Astrocyte of the cerebellum (primary cell): ENCODE data around the gene BICD1.

ENCODE experiments used
- DNase-seq: peaks from one replicate; pipeline ENCODE4 v3.0.0-alpha.2; 2011; ENCODE audit warnings: low read depth
- H3K4me3 ChIP-seq: 2 replicates; pipeline ENCODE4 v1.5.1; 2011; ENCODE audit warnings: mild to moderate bottlenecking, low read depth, low read length, moderate library complexity
- in situ Hi-C: cut with HindIII; loops from 2 replicates; pipeline ENCODE4 v1.10.0; 2017; ENCODE audit warnings: low sequenced_read_pairs
- TF ChIP-seq, protein P1 (sequence below): IDR thresholded peaks from 2 replicates; pipeline ENCODE4 v1.5.1; 2012; ENCODE audit warnings: low read length, low read depth, moderate library complexity, mild to moderate bottlenecking; ENCODE audit errors: missing control alignments

The BICD1 gene

DNA sequence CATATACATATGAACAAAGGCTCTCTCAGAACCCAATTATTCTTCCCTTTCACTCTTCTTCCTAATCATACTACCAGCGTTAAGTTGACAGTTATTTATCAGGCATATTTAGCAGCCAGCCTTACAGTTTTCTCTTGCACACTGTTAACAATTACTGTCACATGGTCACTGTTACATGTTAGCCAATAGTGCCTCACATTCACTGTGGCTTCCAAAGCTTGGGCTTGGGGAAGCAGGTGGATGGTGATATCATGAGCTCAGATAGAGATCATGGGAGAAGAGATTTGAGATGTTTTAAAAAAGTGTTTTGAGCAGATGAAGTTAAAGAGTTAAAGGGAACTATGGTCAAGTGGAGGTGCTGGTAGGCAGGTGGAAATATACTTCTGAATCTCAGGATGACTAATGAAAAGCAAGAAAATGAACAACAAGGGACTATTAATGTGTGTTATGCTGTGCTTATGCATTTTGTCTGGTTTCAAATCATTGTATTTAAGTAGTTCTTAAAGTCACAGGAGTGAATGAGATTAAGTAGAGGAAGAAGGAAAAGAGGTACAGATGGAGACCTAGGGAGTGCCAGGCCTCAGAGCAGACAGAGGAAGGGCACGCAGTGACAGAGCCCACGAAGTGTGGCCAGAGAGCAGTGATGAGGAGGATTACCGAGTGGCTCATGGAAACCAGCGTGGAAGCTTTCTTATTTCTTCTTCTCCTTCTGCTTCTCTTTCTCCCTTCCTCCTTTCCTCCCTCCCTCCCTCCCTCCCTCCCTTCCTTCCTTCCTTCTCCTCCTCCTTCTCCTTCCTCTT lies 39.6 kb downstream of the BICD1 start:
- H3K4me3 ChIP-seq: no peak overlapping the region
- in situ Hi-C loops: no loop called here
- no peak for DNase-seq
- TF ChIP-seq, protein P1, sequence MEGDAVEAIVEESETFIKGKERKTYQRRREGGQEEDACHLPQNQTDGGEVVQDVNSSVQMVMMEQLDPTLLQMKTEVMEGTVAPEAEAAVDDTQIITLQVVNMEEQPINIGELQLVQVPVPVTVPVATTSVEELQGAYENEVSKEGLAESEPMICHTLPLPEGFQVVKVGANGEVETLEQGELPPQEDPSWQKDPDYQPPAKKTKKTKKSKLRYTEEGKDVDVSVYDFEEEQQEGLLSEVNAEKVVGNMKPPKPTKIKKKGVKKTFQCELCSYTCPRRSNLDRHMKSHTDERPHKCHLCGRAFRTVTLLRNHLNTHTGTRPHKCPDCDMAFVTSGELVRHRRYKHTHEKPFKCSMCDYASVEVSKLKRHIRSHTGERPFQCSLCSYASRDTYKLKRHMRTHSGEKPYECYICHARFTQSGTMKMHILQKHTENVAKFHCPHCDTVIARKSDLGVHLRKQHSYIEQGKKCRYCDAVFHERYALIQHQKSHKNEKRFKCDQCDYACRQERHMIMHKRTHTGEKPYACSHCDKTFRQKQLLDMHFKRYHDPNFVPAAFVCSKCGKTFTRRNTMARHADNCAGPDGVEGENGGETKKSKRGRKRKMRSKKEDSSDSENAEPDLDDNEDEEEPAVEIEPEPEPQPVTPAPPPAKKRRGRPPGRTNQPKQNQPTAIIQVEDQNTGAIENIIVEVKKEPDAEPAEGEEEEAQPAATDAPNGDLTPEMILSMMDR: no peak

DNA sequence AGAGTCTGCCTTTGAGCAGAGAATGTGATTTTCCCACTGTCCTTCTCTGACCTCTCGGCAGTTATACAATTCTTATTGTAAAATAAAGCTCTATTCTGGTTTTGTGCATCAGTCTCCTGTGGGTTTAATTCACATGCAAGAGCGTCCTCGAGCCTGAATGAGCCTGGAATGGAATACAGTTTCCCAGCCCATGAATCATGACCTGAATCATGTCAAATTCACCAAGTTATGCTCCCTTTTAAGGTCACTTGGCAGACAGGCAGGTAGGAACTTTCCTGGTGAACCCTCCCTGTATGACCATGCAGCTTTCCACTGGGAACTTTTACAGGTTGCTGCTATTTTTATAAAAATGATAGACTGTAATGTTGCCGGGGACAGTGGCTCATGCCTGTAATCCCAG lies 41.7 kb downstream of the BICD1 start:
- DNase-seq: no peak
- in situ Hi-C loops: no loop called here
- TF ChIP-seq, protein P1: no peak
- H3K4me3 ChIP-seq: no peak overlapping the region

DNA sequence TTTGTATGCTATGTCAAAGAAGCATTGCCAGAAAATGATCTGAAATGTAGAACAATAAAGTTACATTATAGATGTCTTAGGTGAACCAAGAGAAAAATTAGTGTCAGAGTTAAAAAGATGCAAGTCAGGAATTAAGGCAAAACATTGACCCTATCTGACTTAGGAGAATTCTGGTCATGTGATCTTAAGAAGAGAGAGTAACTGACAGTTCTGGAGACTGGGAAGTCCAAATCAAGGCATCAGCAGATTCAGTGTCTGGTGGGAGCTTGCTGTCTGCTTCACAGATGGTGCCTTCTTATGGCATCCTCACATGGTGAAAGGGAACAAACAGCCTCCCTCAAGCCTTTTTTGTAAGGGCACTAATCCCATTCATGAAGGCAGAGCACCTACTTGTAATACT lies 42.8 kb downstream of the BICD1 start:
- TF ChIP-seq, protein P1: no peak
- DNase-seq: no peak
- H3K4me3 ChIP-seq: no peak overlapping the region
- in situ Hi-C loops: no loop called here

DNA sequence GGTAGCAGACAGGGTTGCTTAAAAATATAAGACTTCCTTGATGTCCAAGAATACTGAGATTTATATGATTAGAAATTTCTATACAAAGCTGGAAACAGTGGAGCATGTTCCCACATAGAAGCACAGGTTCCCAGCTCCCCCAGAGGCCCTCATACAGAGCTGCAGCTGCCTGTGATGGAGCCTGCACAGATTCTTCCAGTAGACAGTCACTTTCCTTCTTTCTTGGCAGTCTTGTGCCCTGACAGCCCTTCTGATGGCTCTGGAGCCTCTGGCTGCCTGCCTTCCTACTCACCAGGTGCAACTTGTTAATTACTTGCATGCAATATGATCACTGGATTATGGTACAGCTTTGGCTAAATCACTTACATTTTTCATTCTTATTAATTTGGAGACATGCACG lies 44.4 kb downstream of the BICD1 start:
- H3K4me3 ChIP-seq: no peak overlapping the region
- in situ Hi-C loops: no loop called here
- TF ChIP-seq, protein P1: no peak
- no peak for DNase-seq

DNA sequence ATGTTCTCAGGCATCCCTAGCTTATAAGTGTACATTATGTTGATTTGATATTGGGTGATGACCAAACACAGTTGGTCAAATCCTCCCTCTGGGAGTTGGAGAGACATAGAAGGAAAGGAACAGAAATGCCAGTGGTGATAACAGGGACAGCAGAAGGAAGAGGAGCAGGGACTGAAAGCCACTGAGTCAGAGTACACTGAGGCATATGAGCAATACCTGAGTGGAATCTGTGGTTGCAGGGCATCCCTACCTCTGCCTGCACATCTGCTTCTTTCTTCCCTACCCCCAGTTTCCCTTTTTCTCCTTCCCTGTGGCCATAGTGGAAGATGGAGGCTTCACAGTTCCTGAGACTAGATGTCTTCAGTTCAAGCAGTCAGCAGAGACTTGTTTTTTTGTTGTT lies 44.9 kb downstream of the BICD1 start:
- no peak for DNase-seq
- TF ChIP-seq, protein P1: no peak
- in situ Hi-C loops: no loop called here
- H3K4me3 ChIP-seq: no peak overlapping the region

DNA sequence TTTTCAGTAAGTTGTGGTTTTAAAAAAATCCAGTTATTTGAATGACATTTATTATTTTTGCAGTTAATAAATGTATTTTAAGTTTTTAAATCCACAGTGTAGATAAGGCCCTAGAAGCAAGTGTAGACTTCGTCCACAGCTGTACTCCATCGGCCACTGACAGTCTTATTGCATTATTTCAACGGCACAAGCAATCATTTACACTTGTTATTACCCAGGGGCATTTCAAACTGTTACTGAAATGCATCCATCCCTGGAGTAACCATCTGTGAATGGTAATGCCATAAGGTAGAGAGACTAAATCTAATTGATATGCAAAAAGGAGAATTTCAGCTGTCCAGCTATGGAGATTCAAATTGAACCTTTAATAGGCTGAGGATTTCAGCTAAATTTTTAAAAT lies 48.4 kb downstream of the BICD1 start:
- H3K4me3 ChIP-seq: no peak overlapping the region
- TF ChIP-seq, protein P1: no peak
- in situ Hi-C loops: no loop called here
- DNase-seq: no peak
